Mucosa of descending colon (tissue), 3 donors: ENCODE results near the gene BCKDHB. TPM values are rescaled to one million over a fixed set of nuclear protein-coding genes. Genes with fewer than 3 reads are reported as not detected.

ENCODE experiments used
- ATAC-seq: fragments of 200-7000 bp; cut with Tn5 transposase; one replicate; pipeline ENCODE4 v1.9.1; 2020; ENCODE audit warnings: mild to moderate bottlenecking, moderate library complexity
- DNase-seq, 3 donors: peaks; one replicate each; pipeline ENCODE4 v3.0.0-alpha.2; 2020
- H3K36me3 ChIP-seq: fragments of 200-600 bp; one replicate; pipeline ENCODE4 v1.8.0; 2021; ENCODE audit warnings: low read depth, mild to moderate bottlenecking
- H3K4me1 ChIP-seq: fragments of 200-600 bp; one replicate; pipeline ENCODE4 v1.8.0; 2021; ENCODE audit warnings: low read depth, mild to moderate bottlenecking
- H3K4me3 ChIP-seq: fragments of 200-600 bp; one replicate; pipeline ENCODE4 v1.8.0; 2021; ENCODE audit warnings: mild to moderate bottlenecking
- H3K9me3 ChIP-seq: fragments of 200-600 bp; one replicate; pipeline ENCODE4 v1.8.0; 2021; ENCODE audit warnings: mild to moderate bottlenecking
- intact Hi-C, 2 donors: fragments of 100-400 bp; cut with DNase I in 1 of 2; cut with micrococcal nuclease in 1 of 2; formaldehyde crosslinking; loops; one replicate each; pipeline versions ENCODE4 v1.11.0 to v1.11.1; 2022; cut with DNase I, micrococcal nuclease
- total RNA-seq, 3 donors: library from RNA; stranded (reverse); fragmentation: NEBNext Ultra II Directional in 2 of 3; extraction: Animal tissue kit (Norgen Biotek cat#: 25700) in 2 of 3; gene quantifications; one replicate each; pipeline versions ENCODE4 v1.2.1 to v1.2.4, GENCODE V29; 2021 to 2023
- TF ChIP-seq, protein P1 (sequence below): fragments of 200-600 bp; IDR thresholded peaks from one replicate; pipeline ENCODE4 v1.8.0; 2022; ENCODE audit warnings: antibody characterized with exemption, mild to moderate bottlenecking
- donor health status: DM: no; HTN: no; CAD: no; lungs with moderate emphysema.
- donor health status: DM: no; HTN: no; CAD: no.
- donor health status: DM: no; HTN: yes; CAD: no.

BCKDHB gene
- total RNA-seq, 3 donors from 2014 or later: 25.8 to 49.7 (median 45.1) TPM

- ATAC-seq (no peak), DNase-seq (no peak)
- Histone ChIP-seq H3K4me3 (no peak overlapping the region), H3K4me1 (no peaks in the 10 kb centered on the region), H3K9me3 (no peaks in the 10 kb centered on the region), H3K36me3 (no peaks in the 10 kb centered on the region)
- intact Hi-C loops: no loop called here
- TF ChIP-seq, protein P1, sequence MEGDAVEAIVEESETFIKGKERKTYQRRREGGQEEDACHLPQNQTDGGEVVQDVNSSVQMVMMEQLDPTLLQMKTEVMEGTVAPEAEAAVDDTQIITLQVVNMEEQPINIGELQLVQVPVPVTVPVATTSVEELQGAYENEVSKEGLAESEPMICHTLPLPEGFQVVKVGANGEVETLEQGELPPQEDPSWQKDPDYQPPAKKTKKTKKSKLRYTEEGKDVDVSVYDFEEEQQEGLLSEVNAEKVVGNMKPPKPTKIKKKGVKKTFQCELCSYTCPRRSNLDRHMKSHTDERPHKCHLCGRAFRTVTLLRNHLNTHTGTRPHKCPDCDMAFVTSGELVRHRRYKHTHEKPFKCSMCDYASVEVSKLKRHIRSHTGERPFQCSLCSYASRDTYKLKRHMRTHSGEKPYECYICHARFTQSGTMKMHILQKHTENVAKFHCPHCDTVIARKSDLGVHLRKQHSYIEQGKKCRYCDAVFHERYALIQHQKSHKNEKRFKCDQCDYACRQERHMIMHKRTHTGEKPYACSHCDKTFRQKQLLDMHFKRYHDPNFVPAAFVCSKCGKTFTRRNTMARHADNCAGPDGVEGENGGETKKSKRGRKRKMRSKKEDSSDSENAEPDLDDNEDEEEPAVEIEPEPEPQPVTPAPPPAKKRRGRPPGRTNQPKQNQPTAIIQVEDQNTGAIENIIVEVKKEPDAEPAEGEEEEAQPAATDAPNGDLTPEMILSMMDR: no peak
These were observed 170.4 kb downstream of the BCKDHB start for GRCh38 chr6:80276861-80277260.

- no peak for ATAC-seq
- intact Hi-C loops: no loop called here
- H3K36me3 ChIP-seq: no peaks in the 10 kb centered on the region
- H3K4me3 ChIP-seq: no peak overlapping the region
- TF ChIP-seq, protein P1: no peak
- no peaks in the 10 kb centered on the region for H3K4me1 ChIP-seq
- no peaks in the 10 kb centered on the region for H3K9me3 ChIP-seq
- no peak for DNase-seq
These were observed 171.0 kb downstream of the BCKDHB start for GRCh38 chr6:80277501-80277900.

- H3K36me3 ChIP-seq: no peaks in the 10 kb centered on the region
- DNase-seq: no peak
- H3K4me3 ChIP-seq: no peak overlapping the region
- intact Hi-C loops: no loop called here
- no peaks in the 10 kb centered on the region for H3K4me1 ChIP-seq
- ATAC-seq: no peak
- no peaks in the 10 kb centered on the region for H3K9me3 ChIP-seq
- TF ChIP-seq, protein P1: no peak
These were observed 174.0 kb downstream of the BCKDHB start for GRCh38 chr6:80280262-80281010.

DNA sequence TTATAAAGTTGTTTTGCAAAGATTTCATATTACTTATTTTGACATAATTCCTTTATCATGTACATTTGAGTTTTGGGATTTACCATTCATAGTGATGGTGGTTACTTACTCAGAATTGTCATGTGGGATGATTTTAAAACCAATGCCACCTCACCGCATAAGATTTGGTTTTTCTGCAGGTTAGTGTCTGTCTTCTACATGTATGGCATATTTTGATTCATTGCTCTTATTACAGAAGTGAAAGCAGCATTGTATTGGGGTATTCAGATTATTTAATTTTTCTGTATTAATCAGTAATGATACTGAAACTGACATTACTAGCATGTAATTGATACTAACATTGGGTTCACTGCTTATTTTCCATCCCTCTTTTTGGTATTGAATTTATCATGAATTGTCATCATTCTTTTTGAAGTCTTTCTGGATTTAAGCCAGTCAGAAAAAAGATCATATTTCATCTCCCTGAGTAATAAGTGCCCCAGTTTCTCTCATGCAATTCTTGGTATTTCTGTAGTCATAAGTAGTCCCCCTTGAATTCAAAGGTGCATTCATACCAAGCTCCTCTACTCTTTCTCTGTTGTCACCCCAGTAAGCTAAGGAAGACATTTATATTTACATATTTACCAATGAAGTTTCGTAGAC is 176.6 kb downstream of the BCKDHB start:
- Histone ChIP-seq H3K9me3 (no peaks in the 10 kb centered on the region), H3K4me1 (no peaks in the 10 kb centered on the region), H3K36me3 (no peaks in the 10 kb centered on the region), H3K4me3 (no peak overlapping the region)
- TF ChIP-seq, protein P1: no peak
- ATAC-seq (no peak), DNase-seq (no peak)
- intact Hi-C loops: no loop called here

DNA sequence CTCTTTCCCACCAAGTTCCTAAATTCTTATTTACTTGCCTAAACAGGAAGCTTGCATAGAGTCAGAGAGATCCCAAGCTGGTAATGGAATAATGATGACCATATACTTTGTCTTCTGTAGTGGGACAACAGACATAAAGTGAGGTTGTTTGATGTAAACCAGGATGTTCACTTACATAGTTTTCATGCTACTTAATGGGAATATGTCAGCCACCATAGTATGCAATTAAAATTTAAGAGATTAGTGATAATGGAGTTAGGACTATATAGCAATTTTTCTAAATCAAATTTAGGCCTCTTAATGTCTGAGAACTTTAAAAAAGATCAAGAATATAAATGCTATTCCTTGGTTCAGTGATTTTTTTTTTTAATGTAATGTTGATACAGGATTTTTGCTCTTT is 180.6 kb downstream of the BCKDHB start:
- DNase-seq (no peak), ATAC-seq (no peak)
- H3K4me1 ChIP-seq: no peaks in the 10 kb centered on the region
- TF ChIP-seq, protein P1: no peak
- no peaks in the 10 kb centered on the region for H3K9me3 ChIP-seq
- H3K4me3 ChIP-seq: no peak overlapping the region
- intact Hi-C loops: no loop called here
- no peaks in the 10 kb centered on the region for H3K36me3 ChIP-seq
